H4 (cell line): ENCODE results near the gene C1QTNF4. TPM values are rescaled to one million over a fixed set of nuclear protein-coding genes. Genes with fewer than 3 reads are reported as not detected.
A peak's percentile ranks its signal among the peaks of the same experiment; 100 is the strongest.
"Not testable (repeated sequence)": the region's sequence is repeated elsewhere in the genome, so short reads cannot be mapped to it uniquely, and the experiment has no call there.

Source experiments
- DNase-seq: peaks from one replicate; pipeline ENCODE4 v3.0.0-alpha.2; 2015; ENCODE audit warnings: low spot score
- total RNA-seq: library from RNA; depleted of rRNA; stranded (reverse); fragments of >200 nt; shearing (Covaris generic); gene quantifications from 2 replicates; pipeline ENCODE4 v1.2.3, GENCODE V29; 2014; rRNA removed

The C1QTNF4 gene
- total RNA-seq, 1 experiment from 2014 or later = not detected

DNA sequence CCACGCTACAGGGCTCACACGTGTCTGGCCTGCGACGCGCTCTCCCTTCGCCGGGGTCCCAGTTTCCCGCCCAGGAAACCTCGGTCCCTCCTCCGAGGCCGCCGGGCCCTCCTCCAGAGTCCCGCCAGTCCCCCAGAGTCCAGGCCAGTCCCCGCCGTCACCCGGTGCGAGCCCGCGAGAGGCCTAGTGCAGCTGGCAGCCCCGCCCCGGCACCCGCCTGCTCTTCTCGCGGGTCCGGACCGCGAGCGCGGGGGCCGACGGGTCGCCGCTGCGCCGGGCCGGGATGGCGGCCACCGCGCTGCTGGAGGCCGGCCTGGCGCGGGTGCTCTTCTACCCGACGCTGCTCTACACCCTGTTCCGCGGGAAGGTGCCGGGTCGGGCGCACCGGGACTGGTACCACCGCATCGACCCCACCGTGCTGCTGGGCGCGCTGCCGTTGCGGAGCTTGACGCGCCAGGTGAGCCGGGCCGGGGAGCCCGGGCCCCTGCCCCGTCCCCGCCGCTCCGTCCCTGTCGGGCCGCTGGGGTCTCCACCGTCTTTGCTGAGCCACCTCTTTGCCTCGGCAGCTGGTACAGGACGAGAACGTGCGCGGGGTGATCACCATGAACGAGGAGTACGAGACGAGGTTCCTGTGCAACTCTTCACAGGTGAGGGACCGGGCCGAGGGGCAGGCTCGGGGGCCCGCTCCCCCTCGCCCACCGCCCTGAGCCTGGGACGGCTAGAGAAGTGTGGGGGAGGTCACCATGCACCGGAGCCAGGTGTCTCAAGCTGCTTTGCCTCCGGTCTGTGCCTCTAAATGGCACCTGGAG lies 28.7 kb downstream of the C1QTNF4 start, which contains the start of gene PTPMT1:
Gene PTPMT1, plus strand, starts transcription at position 260 of the 809 bp plus-strand sequence. Its CDS starts 24 bp downstream, at position 284.
- DNase-seq = peak; percentile 51

DNA sequence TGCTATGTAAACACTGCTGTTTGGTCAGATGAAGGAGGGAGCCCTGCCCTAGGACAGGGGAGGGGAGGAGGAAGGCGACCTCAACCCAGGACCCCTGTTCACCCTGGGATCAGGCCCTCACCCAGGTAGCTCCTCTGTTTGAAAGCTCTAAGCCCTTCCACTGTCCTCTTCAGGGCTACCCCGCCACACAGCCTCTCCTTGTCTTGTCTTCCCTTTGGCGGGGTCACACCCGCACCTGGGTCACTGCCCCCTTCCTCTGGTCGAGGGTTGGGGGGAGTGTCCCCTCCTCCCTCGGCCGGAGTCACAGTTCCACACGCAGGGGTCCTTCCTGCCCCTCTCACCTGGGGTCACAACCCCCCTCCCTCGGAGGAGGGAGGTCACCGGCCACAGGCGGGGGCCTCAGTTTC lies 29.3 kb downstream of the C1QTNF4 start:
- DNase-seq = no peak

DNA sequence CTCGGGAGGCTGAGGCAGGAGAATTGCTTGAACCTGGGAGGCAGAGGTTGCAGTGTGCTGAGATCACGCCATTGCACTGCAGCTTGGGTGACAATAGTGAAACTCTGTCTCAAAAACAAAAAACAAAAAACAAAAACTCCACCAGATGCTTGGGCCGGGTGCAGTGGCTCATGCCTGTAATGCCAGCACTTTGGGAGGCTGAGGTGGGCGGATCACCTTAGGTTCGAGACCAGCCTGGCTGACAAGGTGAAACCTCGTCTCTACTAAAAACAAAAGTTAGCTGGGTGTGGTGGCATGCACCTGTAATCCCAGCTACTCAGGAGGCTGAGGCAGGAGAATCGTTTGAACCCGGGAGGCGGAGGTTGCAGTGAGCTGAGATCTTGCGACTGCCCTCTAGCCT lies 29.8 kb downstream of the C1QTNF4 start:
- DNase-seq = not testable (repeated sequence)

DNA sequence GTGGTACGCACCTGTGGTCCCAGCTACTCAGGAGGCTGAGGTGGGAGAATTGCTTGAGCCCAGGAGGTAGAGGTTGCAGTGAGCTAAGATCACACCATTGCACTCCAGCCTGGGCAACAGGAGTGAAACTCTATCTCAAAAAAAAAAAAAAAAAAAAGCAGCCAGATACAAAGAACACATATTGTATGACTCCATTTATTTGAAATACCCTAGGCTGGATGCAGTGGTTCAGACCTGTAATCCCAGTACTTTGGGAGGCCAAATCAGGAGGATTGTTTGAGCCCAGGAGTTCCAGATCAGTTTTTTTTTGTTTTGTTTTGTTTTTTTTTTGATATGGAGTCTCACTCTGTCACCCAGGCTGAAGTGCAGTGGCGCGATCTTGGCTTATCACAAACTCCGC lies 31.8 kb downstream of the C1QTNF4 start:
- DNase-seq = not testable (repeated sequence)

DNA sequence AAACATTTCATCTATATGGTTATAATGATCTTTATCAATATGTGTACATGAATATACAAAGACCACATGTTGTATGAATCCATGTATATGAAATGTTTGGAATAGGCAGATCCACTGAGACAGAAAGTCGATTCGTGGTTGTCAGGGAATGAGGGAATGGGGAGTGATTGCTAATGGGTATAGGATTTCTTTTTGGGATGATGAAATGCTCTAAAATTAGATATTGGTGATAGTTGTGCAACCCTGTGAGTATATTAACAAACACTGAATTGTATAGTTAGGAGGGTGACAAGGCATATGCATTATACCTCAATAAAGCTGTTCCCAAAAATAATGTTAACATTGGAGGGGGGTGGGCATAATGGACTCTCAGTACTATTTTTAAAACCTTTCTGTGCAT lies 33.8 kb downstream of the C1QTNF4 start:
- no peak for DNase-seq

DNA sequence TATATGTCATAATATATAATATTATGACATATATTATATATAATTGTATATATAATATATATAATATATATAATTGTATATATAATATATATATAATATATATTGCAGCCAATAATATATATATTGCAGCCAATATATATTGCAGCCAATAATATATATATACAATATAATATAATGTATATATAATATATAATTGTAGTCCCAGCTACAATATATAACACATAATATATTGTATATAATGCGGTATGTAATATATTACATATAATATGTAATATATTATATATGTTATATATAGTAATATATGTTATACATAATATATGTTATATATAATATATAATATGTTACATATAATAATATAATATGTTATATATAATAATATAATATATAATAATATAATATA lies 35.5 kb downstream of the C1QTNF4 start:
- DNase-seq = no peak

DNA sequence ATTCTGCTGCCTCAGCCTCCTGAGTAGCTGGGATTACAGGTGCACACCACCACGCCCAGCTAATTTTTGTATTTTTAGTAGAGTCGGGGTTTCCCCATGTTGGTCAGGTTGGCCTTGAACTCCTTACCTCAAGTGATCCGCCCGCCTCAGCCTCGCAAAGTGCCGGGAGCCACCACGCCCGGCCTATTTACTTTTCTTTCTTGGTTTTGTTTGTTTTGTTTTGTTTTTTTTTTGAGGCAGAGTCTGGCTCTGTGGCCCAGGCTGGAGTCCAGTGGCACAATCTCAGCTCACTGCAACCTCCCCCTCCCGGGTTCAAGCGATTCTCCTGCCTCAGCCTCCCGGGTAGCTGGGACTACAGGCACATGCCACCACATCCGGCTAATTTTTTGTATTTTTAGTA lies 37.2 kb downstream of the C1QTNF4 start:
- not testable (repeated sequence) for DNase-seq

DNA sequence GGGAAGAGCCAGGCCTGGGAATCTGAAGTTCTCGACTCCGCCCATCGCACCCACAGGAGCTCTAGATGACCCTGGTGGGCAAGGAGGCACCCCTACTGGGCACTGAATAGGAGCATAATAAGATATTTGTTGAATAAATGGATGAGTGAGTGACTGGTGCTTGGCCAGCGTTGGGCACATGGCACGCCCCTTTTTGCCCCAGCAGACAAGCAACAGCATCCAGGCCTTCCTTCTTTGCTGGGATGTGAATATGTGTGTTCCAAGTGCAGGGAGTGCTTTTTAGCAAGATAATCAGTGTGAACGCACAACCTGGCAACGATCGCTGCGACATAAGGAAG lies 40.8 kb downstream of the C1QTNF4 start:
- DNase-seq = no peak

DNA sequence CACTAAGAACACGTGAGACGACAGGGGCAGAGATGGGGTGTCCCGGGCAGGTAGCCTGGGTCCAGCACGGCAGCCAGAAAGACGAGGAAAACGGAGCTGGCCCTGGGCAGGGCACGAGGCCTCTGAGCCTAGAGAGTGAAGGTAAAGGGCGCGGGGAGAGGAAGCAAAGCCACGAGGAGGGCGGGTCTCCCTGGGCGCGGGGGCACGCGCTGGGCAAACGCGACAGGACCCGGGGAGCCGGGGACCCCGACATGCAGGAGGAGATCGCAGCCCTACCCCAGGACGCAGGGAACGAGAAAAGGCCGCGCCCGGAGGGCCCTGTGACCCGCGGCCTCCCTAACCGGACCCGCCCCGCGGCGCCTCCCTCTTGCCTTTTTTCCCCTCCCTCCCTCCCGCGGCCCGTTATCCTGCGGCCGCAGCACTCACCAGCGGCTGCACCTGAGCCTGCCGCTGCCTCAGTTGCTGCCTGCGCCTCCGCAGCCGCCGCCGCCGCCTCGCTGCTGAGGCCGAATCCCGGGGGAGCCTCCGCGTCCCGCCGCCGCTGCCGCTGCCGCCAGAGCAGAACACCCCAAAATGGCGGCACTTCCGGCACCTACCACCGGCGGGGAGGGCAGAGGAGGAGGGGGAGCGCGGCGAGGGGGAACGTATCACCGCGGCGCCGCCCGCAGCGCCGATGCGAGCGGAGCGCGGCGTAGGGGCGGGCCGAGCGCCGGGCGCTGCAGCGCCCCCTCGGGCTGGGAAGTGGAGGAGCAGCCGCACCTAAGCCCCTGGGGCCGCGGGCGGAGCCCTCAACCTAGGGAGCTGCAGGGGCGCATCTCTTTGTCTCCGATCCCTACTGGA lies 41.4 kb downstream of the C1QTNF4 start, which contains the start of gene CELF1:
Gene CELF1, minus strand, starts transcription at position 567 of the 840 bp plus-strand sequence. CDS start 53,609 bp downstream, outside the sequence.
- DNase-seq = peak; percentile 87

DNA sequence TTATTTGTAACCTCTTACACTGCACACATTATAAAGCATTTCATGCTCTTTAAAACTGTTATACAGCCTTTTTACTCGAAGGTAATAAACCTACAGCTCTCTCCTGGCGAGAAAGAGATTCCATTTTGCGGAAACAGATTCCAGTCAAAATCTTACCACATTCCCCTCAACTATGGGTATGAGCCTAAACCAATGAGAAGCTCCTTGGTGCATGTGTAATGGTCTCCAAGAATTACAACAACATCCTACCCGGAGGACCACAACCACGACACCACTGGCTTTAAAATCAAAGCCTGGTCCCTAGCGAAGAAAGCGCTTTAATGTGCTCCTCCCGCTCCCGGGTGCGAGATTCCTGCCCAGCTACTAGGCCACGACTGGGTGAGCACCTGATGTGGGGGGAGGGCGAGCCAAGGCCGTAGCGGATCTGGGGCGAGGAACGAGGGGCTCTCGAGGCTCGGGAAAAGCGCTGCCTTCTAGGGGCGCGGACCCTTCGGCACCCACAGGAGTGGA lies 42.1 kb downstream of the C1QTNF4 start:
- no peak for DNase-seq

DNA sequence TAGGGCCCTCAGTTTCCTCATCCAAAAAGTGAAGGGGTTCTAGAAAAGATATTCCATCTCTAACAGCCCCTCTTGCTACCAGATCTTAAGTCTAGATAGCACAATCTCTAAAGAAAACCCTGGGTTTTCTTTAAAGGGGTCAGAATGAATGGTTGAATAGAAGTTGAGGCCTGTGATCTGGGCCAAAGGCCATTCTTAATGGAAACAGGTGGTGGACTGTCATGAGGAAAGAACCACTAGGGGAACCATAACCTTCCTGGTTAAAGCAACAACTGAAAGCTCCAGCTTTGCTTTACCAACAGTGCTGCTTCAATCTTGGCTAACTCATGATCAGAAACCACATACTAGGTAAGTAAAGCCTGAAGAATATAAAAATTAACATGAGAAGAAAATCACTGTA lies 43.1 kb downstream of the C1QTNF4 start:
- peak; percentile 42 for DNase-seq

DNA sequence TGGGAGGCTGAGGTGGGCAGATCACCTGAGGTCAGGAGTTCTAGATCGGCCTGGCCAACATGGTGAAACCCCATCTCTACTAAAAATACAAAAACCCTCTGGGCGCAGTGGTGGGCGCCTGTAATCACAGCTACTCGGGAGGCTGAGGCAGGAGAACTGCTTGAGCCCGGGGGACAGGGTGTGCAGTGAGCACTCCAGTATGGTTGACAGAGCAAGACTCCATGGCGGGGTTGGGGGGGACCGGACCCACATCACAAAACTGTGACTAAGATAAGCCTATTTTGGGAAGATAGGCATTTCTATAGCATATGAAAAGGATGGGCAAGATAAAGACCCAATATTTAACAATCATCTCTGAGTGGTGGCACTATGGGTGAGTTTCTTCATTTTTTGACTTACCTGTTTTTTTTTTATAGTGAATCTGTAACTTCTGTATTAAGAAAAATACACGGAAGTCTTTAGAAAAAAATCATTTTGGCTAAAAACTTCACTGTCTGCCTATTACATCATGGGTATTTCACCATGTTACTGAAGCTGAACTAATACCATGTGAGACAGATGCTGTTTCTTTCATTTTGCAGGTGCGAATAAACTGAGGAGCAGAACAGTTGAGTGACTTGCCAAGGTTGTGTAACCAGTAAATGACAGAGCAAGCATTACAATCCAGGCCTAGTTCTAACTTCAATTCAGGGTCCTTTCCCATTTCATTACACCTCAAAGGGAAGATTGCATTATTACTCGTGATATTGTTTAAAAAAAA lies 43.7 kb downstream of the C1QTNF4 start:
- DNase-seq = no peak

DNA sequence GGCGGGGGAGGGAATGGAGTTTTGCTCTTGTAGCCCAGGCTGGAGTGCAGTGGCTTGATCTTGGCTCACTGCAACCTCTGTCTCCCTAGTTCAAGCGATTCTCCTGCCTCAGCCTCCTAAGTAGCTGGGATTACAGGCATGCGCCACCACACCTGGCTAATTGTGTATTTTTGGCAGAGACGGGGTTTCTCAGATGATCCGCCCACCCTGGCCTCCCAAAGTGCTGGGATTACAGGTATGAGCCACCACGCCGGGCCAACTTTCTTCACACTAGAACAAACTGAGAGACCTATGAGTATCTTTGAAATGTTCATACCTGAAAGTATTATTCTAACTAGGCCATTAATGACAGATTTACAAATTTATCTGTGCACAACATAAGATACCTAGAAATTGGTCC lies 47.9 kb downstream of the C1QTNF4 start:
- not testable (repeated sequence) for DNase-seq

DNA sequence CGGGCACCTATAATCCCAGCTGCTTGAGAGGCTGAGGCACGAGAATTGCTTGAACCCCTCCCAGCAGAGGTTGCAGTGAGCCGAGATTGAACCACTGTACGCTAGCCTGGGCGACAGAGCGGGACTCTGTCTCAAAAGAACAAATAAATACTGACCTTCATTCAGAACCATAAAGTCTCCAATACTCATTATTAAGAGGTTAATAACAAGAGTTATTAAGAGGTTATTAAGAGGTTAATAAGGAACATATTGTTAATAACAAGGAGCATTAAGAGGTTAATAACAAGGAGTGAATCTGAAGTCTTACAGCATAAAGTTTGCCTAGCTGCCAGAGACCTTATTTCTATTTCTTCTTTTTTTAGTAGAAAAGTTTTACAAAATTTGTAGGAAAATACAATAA lies 48.9 kb downstream of the C1QTNF4 start:
- DNase-seq = no peak

DNA sequence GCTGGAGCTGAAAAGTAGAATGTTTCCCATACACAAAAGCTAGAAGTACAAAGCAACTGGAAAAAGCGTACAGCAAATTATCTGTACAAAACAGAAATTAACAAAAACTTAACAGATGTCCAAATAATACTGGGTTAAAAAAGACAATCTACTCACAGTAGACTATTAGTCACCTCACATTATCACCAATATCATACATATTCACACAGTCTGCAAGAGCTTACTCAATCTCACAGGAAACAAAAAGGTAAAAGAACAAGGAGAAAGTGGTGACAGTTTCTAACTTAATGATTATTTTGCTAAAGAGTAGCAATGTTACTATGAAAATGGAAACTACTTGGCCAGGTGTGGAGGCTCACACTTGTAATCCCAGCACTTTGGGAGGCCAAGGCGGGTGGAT lies 53.1 kb downstream of the C1QTNF4 start:
- DNase-seq = no peak

DNA sequence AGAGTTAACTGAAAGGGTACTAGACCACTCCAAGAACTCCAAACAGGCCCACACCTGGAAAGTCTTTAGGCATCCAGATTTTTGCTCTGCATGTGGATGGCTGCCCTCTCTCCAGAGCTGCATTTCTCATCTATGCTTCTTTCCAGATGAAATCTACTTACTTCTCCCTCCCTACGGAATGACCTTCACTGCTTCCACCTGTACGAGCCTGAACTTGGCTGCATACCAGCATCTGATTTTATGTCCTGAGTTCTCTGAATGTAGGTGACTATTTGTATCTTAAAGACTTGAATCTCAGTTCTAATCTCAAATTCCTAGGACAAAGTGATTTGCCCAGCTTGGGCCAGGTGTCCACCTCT lies 54.6 kb downstream of the C1QTNF4 start:
- no peak for DNase-seq

Other genes starting within 250 kb of the C1QTNF4 start
- gene MYBPC3, start 241.7 kb downstream of the C1QTNF4 start, total RNA-seq = not detected in 2 replicates
- gene SPI1, start 215.9 kb downstream of the C1QTNF4 start, total RNA-seq = not detected in 2 replicates
- gene SLC39A13, start 185.8 kb downstream of the C1QTNF4 start, total RNA-seq = 8.5 and 9.1 TPM in 2 replicates
- gene PSMC3, start 168.0 kb downstream of the C1QTNF4 start, total RNA-seq = 195 and 221 TPM in 2 replicates
- gene RAPSN, start 145.3 kb downstream of the C1QTNF4 start, total RNA-seq = not detected in 2 replicates
- gene CELF1, start 41.3 kb downstream of the C1QTNF4 start, total RNA-seq = 52.1 and 58.8 TPM in 2 replicates
- 108 and 137 TPM in 2 replicates for gene PTPMT1, start 28.8 kb downstream of the C1QTNF4 start, total RNA-seq
- gene KBTBD4, start 15.4 kb downstream of the C1QTNF4 start, total RNA-seq = 30.8 and 35.5 TPM in 2 replicates
- gene NDUFS3, start 15.3 kb downstream of the C1QTNF4 start, total RNA-seq = 94.6 and 122 TPM in 2 replicates
- not detected in 2 replicates for gene FAM180B, start 7.7 kb downstream of the C1QTNF4 start, total RNA-seq
- 116 and 177 TPM in 2 replicates for gene MTCH2, start 48.1 kb upstream of the C1QTNF4 start, total RNA-seq
- 0.12 TPM in 2 replicates for gene AGBL2, start 121.0 kb upstream of the C1QTNF4 start, total RNA-seq
- 13.1 and 17.6 TPM in 2 replicates for gene FNBP4, start 172.9 kb upstream of the C1QTNF4 start, total RNA-seq